Endothelial cell of umbilical vein (primary cell): ENCODE results near the gene PRPF19. TPM values are rescaled to one million over a fixed set of nuclear protein-coding genes. Genes with fewer than 3 reads are reported as not detected.
A peak's percentile ranks its signal among the peaks of the same experiment; 100 is the strongest.

Experiments used
- Bru-seq: library from RNA; stranded (reverse); fragments of 400-500 nt; gene quantifications from one replicate; lab custom pipeline; 2021; lab: Mats Ljungman, UMichigan
- BruChase-seq, 2 experiments: library from RNA; stranded (reverse); fragments of 400-500 nt; gene quantifications; one replicate each; lab custom pipeline; 2021; lab: Mats Ljungman, UMichigan
- BruUV-seq: library from RNA; stranded (reverse); fragments of 400-500 nt; replicated peaks from 2 replicates; lab custom pipeline; 2021; lab: Mats Ljungman, UMichigan
- CTCF ChIA-PET: fragments of 300-600, 350-600 bp; sonication (Branson Sonifier 250); formaldehyde crosslinking; loops from one replicate; lab custom pipeline; 2021; ENCODE audit warnings: antibody characterized with exemption, inconsistent platforms; lab: Charles Lee
- POLR2A ChIA-PET: fragments of 300-600, 350-600 bp; sonication (Branson Sonifier 250); formaldehyde crosslinking; loops from one replicate; lab custom pipeline; 2021; ENCODE audit warnings: antibody characterized with exemption, inconsistent platforms; lab: Charles Lee
- DNase-seq: peaks from one replicate; pipeline ENCODE4 v3.0.0-alpha.2; 2011; ENCODE audit warnings: low read depth, low spot score
- FAIRE-seq: peaks from 2 replicates; lab custom pipeline; 2011; peaks lifted over from hg19 to GRCh38; lab: Jason Lieb, UNC
- H2AFZ ChIP-seq: 2 replicates; pipeline ENCODE4 v1.6.0; 2012; ENCODE audit warnings: low read depth, low read length, control low read depth, inconsistent platforms
- H3K27ac ChIP-seq: 2 replicates; pipeline ENCODE4 v1.5.1; 2011; ENCODE audit warnings: low read depth, mild to moderate bottlenecking, control low read depth, low read length, moderate library complexity; ENCODE audit not compliant: insufficient read depth
- H3K27me3 ChIP-seq, 2 experiments: 2 replicates each; pipeline versions ENCODE4 v1.6.0 to v1.6.1; 2011; ENCODE audit warnings: low read length in 2 of 2, mixed read lengths in 1 of 2; ENCODE audit not compliant: control insufficient read depth in 2 of 2, insufficient read depth in 2 of 2
- H3K36me3 ChIP-seq, 2 experiments: 2 replicates in 1 of 2; 3 replicates in 1 of 2; pipeline ENCODE4 v1.5.1; 2011; ENCODE audit warnings: low read length in 2 of 2, mild to moderate bottlenecking in 1 of 2, moderate library complexity in 1 of 2; ENCODE audit not compliant: control insufficient read depth in 2 of 2, insufficient read depth in 2 of 2; ENCODE audit errors: extremely low read depth in 1 of 2
- H3K4me1 ChIP-seq: 3 replicates; pipeline ENCODE4 v1.5.1; 2011; ENCODE audit warnings: mild to moderate bottlenecking, low read length; ENCODE audit not compliant: control insufficient read depth, insufficient read depth; ENCODE audit errors: extremely low read depth
- H3K4me2 ChIP-seq: 2 replicates; pipeline ENCODE4 v1.6.1; 2011; ENCODE audit warnings: low read length, control low read depth, mixed read lengths; ENCODE audit not compliant: insufficient read depth
- H3K4me3 ChIP-seq, 3 experiments: fragments of 200-600 bp in 1 of 3; sonication (generic), shearing (Covaris generic) in 1 of 3; replicated peaks in 1 of 3; 2 replicates each; pipeline ENCODE4 v1.5.1; 2011 to 2016; ENCODE audit warnings: control low read depth in 3 of 3, low read length in 3 of 3, mild to moderate bottlenecking in 2 of 3, inconsistent platforms in 1 of 3, low read depth in 1 of 3, moderate library complexity in 1 of 3; ENCODE audit not compliant: insufficient read depth in 1 of 3
- H3K79me2 ChIP-seq: 2 replicates; pipeline ENCODE4 v1.6.0; 2012; ENCODE audit warnings: low read length, inconsistent platforms; ENCODE audit not compliant: control insufficient read depth, insufficient read depth
- H3K9ac ChIP-seq: replicated peaks from 2 replicates; pipeline ENCODE3; 2011; ENCODE audit warnings: low read length, control low read depth; ENCODE audit not compliant: insufficient read depth; ENCODE audit errors: extremely low read depth
- H3K9me1 ChIP-seq: replicated peaks from 3 replicates; pipeline ENCODE4 v1.6.0; 2011; ENCODE audit warnings: mild to moderate bottlenecking, low read length; ENCODE audit not compliant: control insufficient read depth, insufficient read depth; ENCODE audit errors: extremely low read depth
- H3K9me3 ChIP-seq: replicated peaks from 2 replicates; pipeline ENCODE4 v1.5.1; 2012; ENCODE audit warnings: low read length, inconsistent platforms; ENCODE audit not compliant: control insufficient read depth, insufficient read depth
- H4K20me1 ChIP-seq: replicated peaks from 2 replicates; pipeline ENCODE3; 2011; ENCODE audit warnings: mild to moderate bottlenecking, low read length; ENCODE audit not compliant: control insufficient read depth, insufficient read depth; ENCODE audit errors: extremely low read depth
- EZH2 ChIP-seq: IDR thresholded peaks from 2 replicates; pipeline ENCODE4 v1.6.1; 2012; ENCODE audit warnings: borderline replicate concordance, low read depth, mild to moderate bottlenecking, moderate library complexity, low read length, inconsistent platforms; ENCODE audit not compliant: severe bottlenecking
- FOS ChIP-seq: IDR thresholded peaks from 2 replicates; pipeline ENCODE4 v1.6.1; 2011; ENCODE audit warnings: mild to moderate bottlenecking, low read length, moderate library complexity, borderline replicate concordance; ENCODE audit not compliant: insufficient read depth
- GATA2 ChIP-seq: IDR thresholded peaks from 2 replicates; pipeline ENCODE4 v1.7.0; 2011; ENCODE audit warnings: low read depth, mild to moderate bottlenecking, moderate library complexity, mixed read lengths, low read length; ENCODE audit not compliant: insufficient read length, insufficient read depth
- JUN ChIP-seq: IDR thresholded peaks from 2 replicates; pipeline ENCODE4 v1.6.1; 2011; ENCODE audit warnings: borderline replicate concordance, low read depth; ENCODE audit not compliant: insufficient read length, insufficient read depth
- MYC ChIP-seq: IDR thresholded peaks from one replicate; pipeline ENCODE4 v1.6.1; 2011; ENCODE audit warnings: mild to moderate bottlenecking, low read depth, low read length
- POLR2A ChIP-seq: IDR thresholded peaks from 2 replicates; pipeline ENCODE4 v1.6.1; 2012; ENCODE audit warnings: low read depth, mild to moderate bottlenecking, control low read depth, low read length
- POLR2AphosphoS5 ChIP-seq: IDR thresholded peaks from 2 replicates; pipeline ENCODE4 v1.6.1; 2012; ENCODE audit warnings: low read depth, mild to moderate bottlenecking, control low read depth, low read length, moderate library complexity; ENCODE audit not compliant: insufficient read depth
- dilution Hi-C: fragments of 300-500 bp; cut with MboI; formaldehyde crosslinking; loops from one replicate; pipeline ENCODE4 v1.15.0; 2019; ENCODE audit warnings: low sequenced_read_pairs; ENCODE audit not compliant: extremely low pct_ligation_motif_present
- intact Hi-C: fragments of 100-400 bp; cut with micrococcal nuclease; formaldehyde crosslinking; loops from one replicate; pipeline ENCODE4 v1.10.0; 2022
- long read RNA-seq: library from polyadenylated mRNA; stranded (forward); transcript quantifications from one replicate; pipeline ENCODE4 v2.0.0, GENCODE V29; 2021
- polyA minus RNA-seq, 3 experiments: library from RNA; depleted of rRNA, polyadenylated mRNA; stranded (reverse); fragments of >200 nt; gene quantifications; 1 replicate in 1 of 3; 2 replicates in 2 of 3; pipeline ENCODE4 v1.2.3, GENCODE V29; 2011
- polyA plus RNA-seq, 4 experiments: library from polyadenylated mRNA; depleted of rRNA in 3 of 4; stranded (reverse) in 3 of 4; unstranded in 1 of 4; fragments of >200 nt; gene quantifications; 2 replicates each; pipeline versions ENCODE4 v1.2.1 to v1.2.3, GENCODE V29; 2011 to 2012; ENCODE audit warnings: missing spikeins in 1 of 4
- total RNA-seq: library from RNA; stranded (reverse); gene quantifications from 2 replicates; pipeline ENCODE4 v1.2.3, GENCODE V29; 2021
- TF ChIP-seq, protein P1 (sequence below): IDR thresholded peaks from 2 replicates; pipeline ENCODE4 v1.6.1; 2011; ENCODE audit not compliant: insufficient read depth, insufficient read length
- TF ChIP-seq, protein P2 (sequence below), 2 donors: IDR thresholded peaks; 1 replicate in 1 of 2; 2 replicates in 1 of 2; pipeline ENCODE4 v1.5.1; 2011; ENCODE audit warnings: low read length in 2 of 2, mild to moderate bottlenecking in 2 of 2, moderate library complexity in 2 of 2, control low read depth in 1 of 2, inconsistent platforms in 1 of 2, low read depth in 1 of 2; ENCODE audit not compliant: insufficient read depth in 1 of 2; ENCODE audit errors: extremely low read depth in 1 of 2

PRPF19 gene
- total RNA-seq (114 and 126 TPM in 2 replicates), polyA plus RNA-seq (97.1 and 121 TPM in 2 replicates), polyA minus RNA-seq (67.3 and 68.0 TPM in 2 replicates), Bru-seq, nascent RNA (percentile 88 among the genes with signal in this experiment), BruChase-seq, experiment 1, labeled RNA remaining after a 6-hour chase (percentile 93 among the genes with signal in this experiment), BruChase-seq, experiment 2, labeled RNA remaining after a 2-hour chase (percentile 85 among the genes with signal in this experiment)
- polyA plus RNA-seq (2011; cell fraction: cytosol; rRNA removed), result 59.2 and 60.9 TPM in 2 replicates
- 56.2 and 57.8 TPM in 2 replicates for polyA plus RNA-seq (2011; cell fraction: nucleus; rRNA removed)
- polyA plus RNA-seq (2012), result 94.9 and 116 TPM in 2 replicates
- 64.3 TPM for polyA minus RNA-seq (2011; cell fraction: cytosol; rRNA and poly(A)+ RNA removed)
- polyA minus RNA-seq (2011; cell fraction: nucleus; rRNA and poly(A)+ RNA removed), result 43.5 and 61.7 TPM in 2 replicates
- long read RNA-seq, partial matches to known transcripts, result 11 of 14 reads
- long read RNA-seq, other reads (novel, unspliced or antisense), result 2 of 14 reads

DNA sequence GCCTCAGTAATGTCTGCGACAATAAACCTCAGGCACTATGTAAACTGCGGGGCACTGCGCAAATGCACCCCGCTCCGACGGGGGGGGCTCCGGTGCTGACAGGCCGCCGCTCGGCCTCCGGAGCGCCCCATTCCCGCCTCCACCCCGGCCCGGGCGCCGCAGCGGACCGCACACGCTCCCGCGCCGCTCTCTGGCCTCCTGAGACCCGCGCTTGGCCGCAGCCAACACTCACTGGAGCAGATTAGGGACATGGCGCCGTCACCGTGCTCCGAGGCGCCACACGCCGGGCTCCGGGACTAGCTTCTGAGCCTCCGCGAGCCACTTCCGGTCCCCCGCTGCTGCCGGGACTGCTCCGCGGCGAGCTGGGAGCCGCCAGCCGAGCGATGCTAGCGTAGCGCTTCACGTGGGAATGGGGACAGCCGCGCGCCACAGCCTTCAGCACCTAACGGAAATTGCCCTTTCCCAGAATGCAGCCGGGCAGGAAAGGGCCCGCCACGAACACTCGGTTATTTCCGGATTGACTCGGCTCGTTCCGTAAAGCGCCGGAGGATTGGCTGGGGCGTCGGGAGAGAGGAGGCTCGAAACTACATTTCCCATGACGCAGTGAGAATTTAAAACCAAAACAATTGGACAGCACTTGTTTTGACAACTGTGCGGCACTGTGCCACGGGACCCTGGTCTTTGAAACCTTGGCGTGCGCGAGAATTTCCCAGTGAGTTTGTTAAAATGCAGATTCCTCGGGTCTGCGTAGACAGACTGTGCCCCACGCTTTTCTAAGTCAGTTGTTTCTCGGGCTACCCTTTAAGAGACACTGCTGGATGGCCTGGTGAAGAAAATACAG is at the start of gene PRPF19:
PRPF19 (minus strand) TSS at position 454 of the 841 bp plus-strand sequence; CDS start at position 251, 203 bp downstream.
- TF ChIP-seq EZH2 (no peak), POLR2A (peak; percentile 94), JUN (no peak), GATA2 (no peak), FOS (no peak), POLR2AphosphoS5 (peak; percentile 95), MYC (peak; percentile 79)
- TF ChIP-seq, protein P1, sequence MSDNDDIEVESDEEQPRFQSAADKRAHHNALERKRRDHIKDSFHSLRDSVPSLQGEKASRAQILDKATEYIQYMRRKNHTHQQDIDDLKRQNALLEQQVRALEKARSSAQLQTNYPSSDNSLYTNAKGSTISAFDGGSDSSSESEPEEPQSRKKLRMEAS, result peak; percentile 73
- TF ChIP-seq, protein P2, sequence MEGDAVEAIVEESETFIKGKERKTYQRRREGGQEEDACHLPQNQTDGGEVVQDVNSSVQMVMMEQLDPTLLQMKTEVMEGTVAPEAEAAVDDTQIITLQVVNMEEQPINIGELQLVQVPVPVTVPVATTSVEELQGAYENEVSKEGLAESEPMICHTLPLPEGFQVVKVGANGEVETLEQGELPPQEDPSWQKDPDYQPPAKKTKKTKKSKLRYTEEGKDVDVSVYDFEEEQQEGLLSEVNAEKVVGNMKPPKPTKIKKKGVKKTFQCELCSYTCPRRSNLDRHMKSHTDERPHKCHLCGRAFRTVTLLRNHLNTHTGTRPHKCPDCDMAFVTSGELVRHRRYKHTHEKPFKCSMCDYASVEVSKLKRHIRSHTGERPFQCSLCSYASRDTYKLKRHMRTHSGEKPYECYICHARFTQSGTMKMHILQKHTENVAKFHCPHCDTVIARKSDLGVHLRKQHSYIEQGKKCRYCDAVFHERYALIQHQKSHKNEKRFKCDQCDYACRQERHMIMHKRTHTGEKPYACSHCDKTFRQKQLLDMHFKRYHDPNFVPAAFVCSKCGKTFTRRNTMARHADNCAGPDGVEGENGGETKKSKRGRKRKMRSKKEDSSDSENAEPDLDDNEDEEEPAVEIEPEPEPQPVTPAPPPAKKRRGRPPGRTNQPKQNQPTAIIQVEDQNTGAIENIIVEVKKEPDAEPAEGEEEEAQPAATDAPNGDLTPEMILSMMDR (IDR thresholded peaks at IDR 0.05; ENCODE audit: extremely low read depth in 1 of 2, insufficient read depth in 1 of 2, low read depth in 1 of 2, low read length in 2 of 2), result no peak
- no TSS peak for BruUV-seq
- peak; percentile 99 for DNase-seq
- peaks cover 25% of the 10 kb centered on the region for H3K4me1 ChIP-seq
- intact Hi-C loops (loop anchor here (1.0 kb wide), 2 partner anchors 8 to 31 kb away; partner anchors contain the start of gene TMEM109), dilution Hi-C loops (no loop called here)
- peak within 1 kb of the TSS; percentile 86 for H3K27ac ChIP-seq
- H3K9me3 ChIP-seq, result no peaks in the 10 kb centered on the region
- peaks cover 0 to 6% of the 10 kb centered on the region in 2 experiments for H3K27me3 ChIP-seq
- peaks cover 14 to 18% of the 10 kb centered on the region in 2 experiments for H3K36me3 ChIP-seq
- ChIA-PET POLR2A (interaction anchor here (0.7 kb wide), 1 partner anchor 19 kb away, joined by 3 read pairs; no protein-coding TSS in a partner anchor), CTCF (interaction anchor here (0.8 to 13.1 kb wide), 3 partner anchors 77 to 268 kb away, joined by 3 to 300 read pairs (median 4); no protein-coding TSS in a partner anchor)
- H3K9me1 ChIP-seq, result no peaks in the 10 kb centered on the region
- peak; percentile 100 for FAIRE-seq
- peak within 1 kb of the TSS; percentile 93 for H3K9ac ChIP-seq
- H3K4me3 ChIP-seq, result peak within 1 kb of the TSS; percentile 77 to 89 (median 84)
- peak within 1 kb of the TSS; percentile 45 for H2AFZ ChIP-seq
- H4K20me1 ChIP-seq, result no peaks in the 10 kb centered on the region
- H3K4me2 ChIP-seq, result peak within 1 kb of the TSS; percentile 81
- peaks cover 41% of the 10 kb centered on the region for H3K79me2 ChIP-seq
